K562 (cell line): ENCODE data around the gene JSRP1. TPM values are rescaled to one million over a fixed set of nuclear protein-coding genes. Genes with fewer than 3 reads are reported as not detected.
A peak's percentile ranks its signal among the peaks of the same experiment; 100 is the strongest.

Experiments
- ATAC-seq: fragments of 200-7000 bp; cut with Tn5 transposase; 3 replicates; pipeline ENCODE4 v1.9.1; 2020; ENCODE audit warnings: moderate library complexity
- BruUV-seq: library from RNA; stranded (reverse); fragments of 400-500 nt; replicated peaks from 2 replicates; lab custom pipeline; 2021; lab: Mats Ljungman, UMichigan
- CTCF ChIA-PET: fragments of 300-600 bp; formaldehyde crosslinking; extraction: SDS; loops from one replicate; lab custom pipeline; 2021; ENCODE audit warnings: low intra/inter-chr PET ratio; lab: Yijun Ruan, JAX
- POLR2A ChIA-PET: fragments of 300-600, 350-650 bp; sonication (Branson Sonifier 250); formaldehyde crosslinking; extraction: SDS; loops from one replicate; lab custom pipeline; 2021; ENCODE audit warnings: antibody characterized with exemption, inconsistent platforms; lab: Yijun Ruan, JAX
- DNase-seq, 4 experiments: peaks; one replicate each; pipeline versions ENCODE4 v3.0.0 to v3.0.0-alpha.2; 2011 to 2018; ENCODE audit warnings: low spot score in 3 of 4, mixed read lengths in 3 of 4; ENCODE audit errors: extremely low read depth in 1 of 4
- FAIRE-seq: peaks from 2 replicates; lab custom pipeline; 2011; peaks lifted over from hg19 to GRCh38; lab: Jason Lieb, UNC
- H2AFZ ChIP-seq: 2 replicates; pipeline ENCODE4 v1.6.0; 2011; ENCODE audit warnings: low read depth, low read length, control low read depth, inconsistent platforms
- H3K27ac ChIP-seq: fragments of 200-600 bp; 3 replicates; pipeline ENCODE4 v1.8.0; 2011; ENCODE audit warnings: low read depth, mild to moderate bottlenecking, control low read depth, inconsistent platforms, low read length, moderate library complexity, mixed read lengths; ENCODE audit errors: extremely low read depth
- H3K27me3 ChIP-seq, 2 experiments: fragments of 300-600 bp in 1 of 2; 2 replicates in 1 of 2; 3 replicates in 1 of 2; pipeline versions ENCODE4 v1.6.0 to v1.8.0; 2011; ENCODE audit warnings: inconsistent platforms in 2 of 2, low read length in 2 of 2, mild to moderate bottlenecking in 1 of 2, mixed read lengths in 1 of 2, moderate library complexity in 1 of 2; ENCODE audit not compliant: control insufficient read depth in 2 of 2, insufficient read depth in 2 of 2
- H3K36me3 ChIP-seq: fragments of 300-600 bp; 3 replicates; pipeline ENCODE4 v1.8.0; 2011; ENCODE audit warnings: mild to moderate bottlenecking, low read length, inconsistent platforms; ENCODE audit not compliant: control insufficient read depth, insufficient read depth
- H3K4me1 ChIP-seq, 2 experiments: fragments of 200-600 bp in 1 of 2; replicated peaks in 1 of 2; 2 replicates in 1 of 2; 3 replicates in 1 of 2; pipeline versions ENCODE4 v1.5.1 to v1.8.0; 2011; ENCODE audit warnings: inconsistent platforms in 2 of 2, low read length in 2 of 2, mild to moderate bottlenecking in 1 of 2, mixed read lengths in 1 of 2, moderate library complexity in 1 of 2; ENCODE audit not compliant: control insufficient read depth in 2 of 2, insufficient read depth in 2 of 2
- H3K4me2 ChIP-seq: 2 replicates; pipeline ENCODE4 v1.6.1; 2011; ENCODE audit warnings: low read length, control low read depth, inconsistent platforms, mixed read lengths; ENCODE audit not compliant: insufficient read depth
- H3K4me3 ChIP-seq: fragments of 200-600 bp; sonication (generic), shearing (Covaris generic); 2 replicates; pipeline ENCODE4 v1.5.1; 2016; ENCODE audit warnings: control low read depth, inconsistent platforms
- H3K79me2 ChIP-seq: fragments of 200-600 bp; 3 replicates; pipeline ENCODE4 v1.8.0; 2011; ENCODE audit warnings: low read length, inconsistent platforms; ENCODE audit not compliant: control insufficient read depth, insufficient read depth
- H3K9ac ChIP-seq, 2 experiments: 2 replicates each; pipeline versions ENCODE4 v1.6.0 to v1.6.1; 2011; ENCODE audit warnings: low read depth in 2 of 2, low read length in 2 of 2, control low read depth in 1 of 2, inconsistent platforms in 1 of 2, mild to moderate bottlenecking in 1 of 2, mixed read lengths in 1 of 2; ENCODE audit not compliant: insufficient read depth in 1 of 2
- H3K9me1 ChIP-seq: one replicate; pipeline ENCODE4 v1.6.0; 2011; ENCODE audit warnings: inconsistent platforms, mild to moderate bottlenecking, low read length, moderate library complexity; ENCODE audit not compliant: control insufficient read depth, insufficient read depth
- H3K9me3 ChIP-seq: replicated peaks from 2 replicates; pipeline ENCODE4 v1.5.1; 2011; ENCODE audit warnings: low read depth, low read length, inconsistent platforms; ENCODE audit not compliant: control insufficient read depth, insufficient read depth
- H4K20me1 ChIP-seq: replicated peaks from 2 replicates; pipeline ENCODE4 v1.6.1; 2011; ENCODE audit warnings: low read length, inconsistent platforms, mixed read lengths; ENCODE audit not compliant: control insufficient read depth, insufficient read depth
- LARP7 ChIP-seq: fragments of 450-650 bp; IDR thresholded peaks from 2 replicates; pipeline ENCODE4 v1.6.1; 2016
- NR4A1 ChIP-seq, 2 experiments: fragments of 250-450 bp in 1 of 2; fragments of 450-650 bp in 1 of 2; sonication (Bioruptor Pico) in 1 of 2; IDR thresholded peaks; 2 replicates each; pipeline versions ENCODE4 v1.4.0 to v1.6.1; 2016 to 2020; ENCODE audit warnings: mild to moderate bottlenecking in 2 of 2, missing compliant biosample characterization in 1 of 2, missing genetic modification characterization in 1 of 2, moderate library complexity in 1 of 2
- POLR2G ChIP-seq: fragments of 200-400 bp; formaldehyde crosslinking; IDR thresholded peaks from 2 replicates; pipeline ENCODE4 v1.6.1; 2017; ENCODE audit warnings: low read depth, mild to moderate bottlenecking, antibody characterized with exemption, low read length, moderate library complexity
- RBM22 ChIP-seq: fragments of 200-400 bp; formaldehyde crosslinking; IDR thresholded peaks from 2 replicates; pipeline ENCODE4 v1.6.1; 2018; ENCODE audit warnings: low read length, low read depth; ENCODE audit not compliant: poor library complexity, severe bottlenecking
- SRSF7 ChIP-seq: fragments of 200-400 bp; formaldehyde crosslinking; optimal IDR thresholded peaks from 2 replicates; pipeline ENCODE3; 2017; ENCODE audit warnings: mild to moderate bottlenecking, low read depth, low read length
- ZBTB1 ChIP-seq: sonication (generic); formaldehyde crosslinking; IDR thresholded peaks from 2 replicates; pipeline ENCODE4 v1.8.1; 2023; ENCODE audit warnings: missing genetic modification reagents, low read depth, mild to moderate bottlenecking, borderline replicate concordance
- ZKSCAN1 ChIP-seq: fragments of 150-350 bp; IDR thresholded peaks from 2 replicates; pipeline ENCODE4 v1.6.1; 2016; ENCODE audit warnings: low read depth, low read length
- ZNF175 ChIP-seq: fragments of 200-800 bp; sonication (Bioruptor generic); IDR thresholded peaks from 2 replicates; pipeline ENCODE4 v1.6.1; 2016; ENCODE audit warnings: low read depth, mild to moderate bottlenecking, missing genetic modification characterization, missing compliant biosample characterization
- ZNF23 ChIP-seq: fragments of 250-450 bp; sonication (Bioruptor Pico); IDR thresholded peaks from 2 replicates; pipeline ENCODE4 v1.4.0; 2020; ENCODE audit warnings: mild to moderate bottlenecking
- ZNF75A ChIP-seq: fragments of 450-650 bp; formaldehyde crosslinking; IDR thresholded peaks from 2 replicates; pipeline ENCODE4 v1.4.0; 2020; ENCODE audit warnings: mild to moderate bottlenecking
- ZNF785 ChIP-seq: fragments of 250-450 bp; sonication (Bioruptor Pico); IDR thresholded peaks from 2 replicates; pipeline ENCODE4 v1.4.0; 2020; ENCODE audit warnings: mild to moderate bottlenecking
- WGBS: fragments of 100-300 bp; shearing (Covaris generic); methylation state at CpG from one replicate; pipeline ENCODE4 v1.1.6; 2016; ENCODE audit warnings: low coverage, mixed read lengths; ENCODE audit not compliant: insufficient coverage; ENCODE audit errors: missing lambda C conversion rate; 5-methylcytosine and 5-hydroxymethylcytosine counted together
- in situ Hi-C: fragments of 300-500 bp; cut with MboI; formaldehyde crosslinking; loops from 4 replicates; pipeline ENCODE4 v1.15.0; 2018; ENCODE audit warnings: inconsistent platforms, mixed read lengths
- intact Hi-C: fragments of 100-400 bp; cut with micrococcal nuclease; formaldehyde crosslinking; loops from 2 replicates; pipeline ENCODE4 v1.14.2; 2022
- polyA plus RNA-seq, 8 experiments: library from polyadenylated mRNA; depleted of rRNA in 4 of 8; stranded (reverse) in 5 of 8; unstranded in 3 of 8; fragments of >200 nt; fragmentation: Nextera tagmentation in 2 of 8; fragmentation: Illumina TruSeq in 1 of 8; extraction: Ambion mirVana in 2 of 8; extraction: Trizol in 1 of 8; gene quantifications; 2 replicates each; pipeline versions ENCODE4 v1.2.1 to v1.2.3, GENCODE V29; 2011 to 2014; ENCODE audit warnings: inconsistent platforms in 1 of 8, missing spikeins in 1 of 8
- total RNA-seq, 7 experiments: library from RNA; depleted of rRNA in 6 of 7; stranded (reverse); fragments of >200 nt in 6 of 7; fragmentation: Illumina TruSeq in 2 of 7; extraction: Trizol in 2 of 7; gene quantifications; 2 replicates each; pipeline versions ENCODE4 v1.2.1 to v1.2.3, GENCODE V29; 2011 to 2021; ENCODE audit warnings: low replicate concordance in 1 of 7
- TF ChIP-seq, protein P1 (sequence below): fragments of 450-650 bp; IDR thresholded peaks from 2 replicates; pipeline ENCODE4 v1.6.1; 2016
- TF ChIP-seq, protein P2 (sequence below): fragments of 250-450 bp; sonication (Bioruptor Pico); IDR thresholded peaks from 2 replicates; pipeline ENCODE4 v1.9.0; 2021; ENCODE audit warnings: mild to moderate bottlenecking, inconsistent platforms
- TF ChIP-seq, protein P3 (sequence below): IDR thresholded peaks from 2 replicates; pipeline ENCODE4 v1.6.1; 2016; ENCODE audit warnings: missing genetic modification characterization, missing compliant biosample characterization

Gene JSRP1
- total and polyA plus RNA-seq, 9 of the 15 experiments (the other 6 are each of a cell fraction or from before 2014, with no cell fraction given) = 0.08 to 1.2 (median 0.51) TPM; not detected in 4

DNA sequence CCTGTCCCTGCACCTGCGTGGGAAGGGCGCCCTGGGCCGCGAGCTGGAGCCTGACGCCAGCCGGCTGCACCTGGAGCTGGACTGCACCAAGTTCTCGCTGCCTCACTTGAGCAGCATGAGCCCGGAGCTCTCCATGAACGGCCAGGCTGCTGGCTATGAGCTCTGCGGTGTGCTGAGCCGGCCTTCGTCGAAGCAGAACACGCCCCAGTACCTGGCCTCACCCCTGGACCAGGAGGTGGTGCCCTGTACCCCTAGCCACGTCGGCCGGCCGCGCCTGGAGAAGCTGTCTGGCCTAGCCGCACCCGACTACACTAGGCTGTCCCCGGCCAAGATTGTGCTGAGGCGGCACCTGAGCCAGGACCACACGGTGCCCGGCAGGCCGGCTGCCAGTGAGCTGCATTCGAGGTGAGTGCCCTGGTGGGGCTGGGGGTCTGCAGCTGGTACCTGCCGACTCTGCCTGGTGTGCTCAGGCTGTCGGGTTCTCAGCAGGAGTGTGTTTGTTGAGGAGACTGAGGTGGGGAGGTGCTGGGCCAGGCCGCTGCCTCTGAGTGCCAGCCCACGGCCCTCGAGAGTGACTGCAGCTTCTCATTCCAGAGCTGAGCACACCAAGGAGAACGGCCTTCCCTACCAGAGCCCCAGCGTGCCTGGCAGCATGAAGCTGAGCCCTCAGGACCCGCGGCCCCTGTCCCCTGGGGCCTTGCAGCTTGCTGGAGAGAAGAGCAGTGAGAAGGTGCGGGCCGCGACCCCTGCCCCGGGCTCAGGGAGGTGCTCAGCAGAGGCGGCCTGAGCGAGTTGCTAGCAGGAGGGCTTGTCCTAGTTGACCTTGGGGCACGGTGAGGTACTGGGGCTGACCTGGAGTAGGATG lies 39.6 kb downstream of the JSRP1 start (continued):
- TF ChIP-seq POLR2G (peak; percentile 63; the same call in 1 of the 2 replicates), ZBTB1 (no peak), RBM22 (peak; percentile 59), ZNF75A (CRISPR knock-in tag) (no peak), ZNF785 (no peak), ZNF175 (CRISPR knock-in tag) (no peak), LARP7 (no peak), SRSF7 (no peak)

DNA sequence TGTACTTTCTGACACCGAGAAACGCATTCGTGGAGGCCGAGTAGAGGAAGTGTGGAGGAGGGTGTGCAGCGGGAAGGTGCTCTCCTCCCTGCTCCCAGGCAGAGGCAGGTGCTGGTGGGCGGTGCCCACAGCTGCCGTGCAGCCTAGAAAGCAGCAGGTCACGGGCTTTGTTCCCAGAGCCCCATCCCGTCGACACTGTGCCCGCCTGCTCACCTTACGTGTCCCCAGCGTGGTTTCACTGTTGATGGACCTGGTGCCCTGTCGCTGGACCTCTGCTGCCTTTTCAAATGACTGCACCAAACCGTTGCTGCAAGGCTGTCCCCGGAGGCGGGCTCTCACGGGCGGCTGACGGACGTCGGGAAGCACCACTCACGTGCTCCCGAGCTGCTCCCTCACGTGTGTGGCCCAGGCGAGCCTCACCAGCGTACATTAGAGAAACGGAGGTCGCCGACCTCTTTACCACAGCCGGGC lies 40.9 kb downstream of the JSRP1 start:
- no TSS peak for BruUV-seq
- Histone ChIP-seq H3K9me1 (no peaks in the 10 kb centered on the region), H3K27me3 (no peaks in the 10 kb centered on the region), H3K79me2 (no peaks in the 10 kb centered on the region), H2AFZ (no peak overlapping the region), H3K9me3 (no peaks in the 10 kb centered on the region), H4K20me1 (0 out of 2 replicates have a peak, but pooled peaks cover 9% of the 10 kb centered on the region), H3K27ac (no peak overlapping the region), H3K4me1 (peaks cover 0 to 31% of the 10 kb centered on the region in 2 experiments; a peak in 3 of 5 replicates), H3K4me3 (no peak overlapping the region), H3K9ac (no peak overlapping the region), H3K36me3 (peaks cover 95% of the 10 kb centered on the region; the same call in 2 of the 3 replicates), H3K4me2 (no peak overlapping the region)
- FAIRE-seq (no peak), DNase-seq (peak in 1 of 4 experiments; percentile 52), ATAC-seq (peak; percentile 40; the same call in 2 of the 3 replicates)
- intact Hi-C loops = no loop called here
- WGBS = 86% methylated on average over 25 of the region's 31 CpGs
- in situ Hi-C loops = no loop called here
- CTCF ChIA-PET = no interaction called here
- POLR2A ChIA-PET = interaction anchor here (0.6 to 1.2 kb wide), 6 partner anchors 13 to 1367 kb away, joined by 3 to 4 read pairs (median 3); no protein-coding TSS in a partner anchor
- TF ChIP-seq, protein P1, sequence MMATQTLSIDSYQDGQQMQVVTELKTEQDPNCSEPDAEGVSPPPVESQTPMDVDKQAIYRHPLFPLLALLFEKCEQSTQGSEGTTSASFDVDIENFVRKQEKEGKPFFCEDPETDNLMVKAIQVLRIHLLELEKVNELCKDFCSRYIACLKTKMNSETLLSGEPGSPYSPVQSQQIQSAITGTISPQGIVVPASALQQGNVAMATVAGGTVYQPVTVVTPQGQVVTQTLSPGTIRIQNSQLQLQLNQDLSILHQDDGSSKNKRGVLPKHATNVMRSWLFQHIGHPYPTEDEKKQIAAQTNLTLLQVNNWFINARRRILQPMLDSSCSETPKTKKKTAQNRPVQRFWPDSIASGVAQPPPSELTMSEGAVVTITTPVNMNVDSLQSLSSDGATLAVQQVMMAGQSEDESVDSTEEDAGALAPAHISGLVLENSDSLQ = peak; percentile 78
- TF ChIP-seq, protein P2, sequence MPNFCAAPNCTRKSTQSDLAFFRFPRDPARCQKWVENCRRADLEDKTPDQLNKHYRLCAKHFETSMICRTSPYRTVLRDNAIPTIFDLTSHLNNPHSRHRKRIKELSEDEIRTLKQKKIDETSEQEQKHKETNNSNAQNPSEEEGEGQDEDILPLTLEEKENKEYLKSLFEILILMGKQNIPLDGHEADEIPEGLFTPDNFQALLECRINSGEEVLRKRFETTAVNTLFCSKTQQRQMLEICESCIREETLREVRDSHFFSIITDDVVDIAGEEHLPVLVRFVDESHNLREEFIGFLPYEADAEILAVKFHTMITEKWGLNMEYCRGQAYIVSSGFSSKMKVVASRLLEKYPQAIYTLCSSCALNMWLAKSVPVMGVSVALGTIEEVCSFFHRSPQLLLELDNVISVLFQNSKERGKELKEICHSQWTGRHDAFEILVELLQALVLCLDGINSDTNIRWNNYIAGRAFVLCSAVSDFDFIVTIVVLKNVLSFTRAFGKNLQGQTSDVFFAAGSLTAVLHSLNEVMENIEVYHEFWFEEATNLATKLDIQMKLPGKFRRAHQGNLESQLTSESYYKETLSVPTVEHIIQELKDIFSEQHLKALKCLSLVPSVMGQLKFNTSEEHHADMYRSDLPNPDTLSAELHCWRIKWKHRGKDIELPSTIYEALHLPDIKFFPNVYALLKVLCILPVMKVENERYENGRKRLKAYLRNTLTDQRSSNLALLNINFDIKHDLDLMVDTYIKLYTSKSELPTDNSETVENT = no peak
- TF ChIP-seq RBM22 = peak; percentile 73
- peak; percentile 56 for TF ChIP-seq POLR2G
- no peak for TF ChIP-seq ZNF23 (CRISPR knock-in tag)
- no peak for TF ChIP-seq ZKSCAN1
- TF ChIP-seq, protein P3, sequence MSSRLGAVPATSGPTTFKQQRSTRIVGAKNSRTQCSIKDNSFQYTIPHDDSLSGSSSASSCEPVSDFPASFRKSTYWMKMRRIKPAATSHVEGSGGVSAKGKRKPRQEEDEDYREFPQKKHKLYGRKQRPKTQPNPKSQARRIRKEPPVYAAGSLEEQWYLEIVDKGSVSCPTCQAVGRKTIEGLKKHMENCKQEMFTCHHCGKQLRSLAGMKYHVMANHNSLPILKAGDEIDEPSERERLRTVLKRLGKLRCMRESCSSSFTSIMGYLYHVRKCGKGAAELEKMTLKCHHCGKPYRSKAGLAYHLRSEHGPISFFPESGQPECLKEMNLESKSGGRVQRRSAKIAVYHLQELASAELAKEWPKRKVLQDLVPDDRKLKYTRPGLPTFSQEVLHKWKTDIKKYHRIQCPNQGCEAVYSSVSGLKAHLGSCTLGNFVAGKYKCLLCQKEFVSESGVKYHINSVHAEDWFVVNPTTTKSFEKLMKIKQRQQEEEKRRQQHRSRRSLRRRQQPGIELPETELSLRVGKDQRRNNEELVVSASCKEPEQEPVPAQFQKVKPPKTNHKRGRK (tag) = no peak
- no peak for TF ChIP-seq NR4A1 (CRISPR knock-in tag; IDR thresholded peaks at IDR 0.05)
- TF ChIP-seq NR4A1 (tag; IDR thresholded peaks at IDR 0.05) = no peak
